H9 (cell line): ENCODE data around the gene PLEKHG1. TPM values are rescaled to one million over a fixed set of nuclear protein-coding genes. Genes with fewer than 3 reads are reported as not detected.

Experiments used
- DNase-seq: peaks from one replicate; pipeline ENCODE4 v3.0.0-alpha.2; 2017
- H2AFZ ChIP-seq: one replicate; pipeline ENCODE4 v1.6.1; 2013; ENCODE audit warnings: mild to moderate bottlenecking, low read length, control low read depth, moderate library complexity
- H2AK5ac ChIP-seq: 2 replicates; pipeline ENCODE4 v1.6.1; 2013; ENCODE audit warnings: low read length, control low read depth, mixed read lengths; ENCODE audit not compliant: insufficient read length
- H2BK120ac ChIP-seq: one replicate; pipeline ENCODE4 v1.6.1; 2013; ENCODE audit warnings: low read depth, mild to moderate bottlenecking, low read length, control low read depth, inconsistent platforms; ENCODE audit not compliant: poor library complexity, severe bottlenecking
- H2BK12ac ChIP-seq: 2 replicates; pipeline ENCODE4 v1.6.1; 2013; ENCODE audit warnings: low read length, control low read depth, mixed read lengths, low read depth; ENCODE audit not compliant: insufficient read length
- H2BK15ac ChIP-seq: 2 replicates; pipeline ENCODE4 v1.6.1; 2013; ENCODE audit warnings: low read depth, low read length, control low read depth
- H2BK20ac ChIP-seq: one replicate; pipeline ENCODE4 v1.6.1; 2013; ENCODE audit warnings: low read depth, mild to moderate bottlenecking, low read length, control low read depth, inconsistent platforms; ENCODE audit not compliant: poor library complexity, severe bottlenecking
- H2BK5ac ChIP-seq: 2 replicates; pipeline ENCODE4 v1.6.1; 2013; ENCODE audit warnings: low read length, control low read depth, mixed read lengths; ENCODE audit not compliant: insufficient read length
- H3K14ac ChIP-seq: 2 replicates; pipeline ENCODE4 v1.6.1; 2013; ENCODE audit warnings: low read length, control low read depth; ENCODE audit not compliant: insufficient read depth
- H3K18ac ChIP-seq: 2 replicates; pipeline ENCODE4 v1.6.1; 2013; ENCODE audit warnings: low read depth, mild to moderate bottlenecking, mixed read lengths, low read length, control low read depth; ENCODE audit not compliant: insufficient read length
- H3K23ac ChIP-seq: 2 replicates; pipeline ENCODE4 v1.6.1; 2013; ENCODE audit warnings: low read length, control low read depth, mixed read lengths, low read depth; ENCODE audit not compliant: insufficient read length
- H3K23me2 ChIP-seq: 2 replicates; pipeline ENCODE4 v1.6.1; 2013; ENCODE audit warnings: low read depth, mild to moderate bottlenecking, mixed read lengths, low read length, control low read depth; ENCODE audit not compliant: insufficient read length, poor library complexity, severe bottlenecking
- H3K27ac ChIP-seq: 2 replicates; pipeline ENCODE4 v1.5.1; 2013; ENCODE audit warnings: low read length, control low read depth, mixed read lengths, low read depth; ENCODE audit not compliant: insufficient read length
- H3K27me3 ChIP-seq: 2 replicates; pipeline ENCODE4 v1.6.1; 2013; ENCODE audit warnings: low read length, control low read depth, inconsistent platforms; ENCODE audit not compliant: insufficient read depth
- H3K4ac ChIP-seq: 2 replicates; pipeline ENCODE4 v1.6.1; 2013; ENCODE audit warnings: low read depth, mild to moderate bottlenecking, control low read depth, inconsistent platforms, low read length, moderate library complexity
- H3K4me1 ChIP-seq: 2 replicates; pipeline ENCODE4 v1.6.1; 2013; ENCODE audit warnings: low read length, control low read depth, inconsistent platforms; ENCODE audit not compliant: insufficient read depth
- H3K4me2 ChIP-seq: 2 replicates; pipeline ENCODE4 v1.6.1; 2013; ENCODE audit warnings: low read length, control low read depth, mixed read lengths; ENCODE audit not compliant: insufficient read length, insufficient read depth
- H3K56ac ChIP-seq: 2 replicates; pipeline ENCODE4 v1.6.1; 2013; ENCODE audit warnings: low read depth, mild to moderate bottlenecking, mixed read lengths, low read length, control low read depth; ENCODE audit not compliant: insufficient read length
- H3K79me1 ChIP-seq: 2 replicates; pipeline ENCODE4 v1.6.1; 2013; ENCODE audit warnings: low read depth, mild to moderate bottlenecking, moderate library complexity, low read length, control low read depth, inconsistent platforms; ENCODE audit not compliant: insufficient read depth, poor library complexity, severe bottlenecking
- H3K79me2 ChIP-seq: 2 replicates; pipeline ENCODE4 v1.6.1; 2013; ENCODE audit warnings: low read length, control low read depth, inconsistent platforms; ENCODE audit not compliant: insufficient read depth
- H3K9ac ChIP-seq: 2 replicates; pipeline ENCODE4 v1.6.1; 2013; ENCODE audit warnings: low read length, control low read depth, mixed read lengths; ENCODE audit not compliant: insufficient read length; ENCODE audit errors: extremely low read depth
- H3K9me3 ChIP-seq: one replicate; pipeline ENCODE4 v1.6.1; 2013; ENCODE audit warnings: low read depth, low read length, inconsistent platforms; ENCODE audit not compliant: control insufficient read depth
- H3T11ph ChIP-seq: one replicate; pipeline ENCODE4 v1.6.1; 2013; ENCODE audit warnings: mild to moderate bottlenecking, low read length, control low read depth, inconsistent platforms
- H4K20me1 ChIP-seq: one replicate; pipeline ENCODE4 v1.6.1; 2013; ENCODE audit not compliant: control insufficient read depth, insufficient read length, insufficient read depth
- H4K5ac ChIP-seq: 2 replicates; pipeline ENCODE4 v1.6.1; 2013; ENCODE audit warnings: low read depth, mild to moderate bottlenecking, mixed read lengths, low read length, control low read depth; ENCODE audit not compliant: insufficient read length
- H4K8ac ChIP-seq: replicated peaks from 2 replicates; pipeline ENCODE4 v1.6.1; 2013; ENCODE audit warnings: low read length, control low read depth, mixed read lengths, low read depth; ENCODE audit not compliant: insufficient read length
- H4K91ac ChIP-seq: 2 replicates; pipeline ENCODE4 v1.6.1; 2013; ENCODE audit warnings: low read depth, mild to moderate bottlenecking, moderate library complexity, mixed read lengths, low read length, control low read depth; ENCODE audit not compliant: insufficient read length
- H3K27ac Mint-ChIP-seq, 3 experiments: 2 replicates in 2 of 3; 3 replicates in 1 of 3; pipeline ENCODE4 v1.8.0; 2020 to 2021; ENCODE audit warnings: mixed read lengths in 3 of 3, mild to moderate bottlenecking in 1 of 3, moderate library complexity in 1 of 3
- H3K27me3 Mint-ChIP-seq: 2 replicates; pipeline ENCODE4 v1.8.0; 2021; ENCODE audit warnings: low read depth, mild to moderate bottlenecking, moderate library complexity, mixed read lengths
- H3K36me3 Mint-ChIP-seq, 3 experiments: 2 replicates in 2 of 3; 3 replicates in 1 of 3; pipeline ENCODE4 v1.8.0; 2020 to 2021; ENCODE audit warnings: low read depth in 3 of 3, mixed read lengths in 3 of 3; ENCODE audit not compliant: insufficient read depth in 1 of 3
- H3K4me1 Mint-ChIP-seq, 2 experiments: 2 replicates each; pipeline ENCODE4 v1.8.0; 2020; ENCODE audit warnings: mixed read lengths in 2 of 2
- H3K4me3 Mint-ChIP-seq, 2 experiments: 2 replicates in 1 of 2; 3 replicates in 1 of 2; pipeline ENCODE4 v1.8.0; 2020 to 2021; ENCODE audit warnings: mild to moderate bottlenecking in 2 of 2, mixed read lengths in 2 of 2, moderate library complexity in 1 of 2
- H3K9me3 Mint-ChIP-seq, 2 experiments: 2 replicates in 1 of 2; 3 replicates in 1 of 2; pipeline ENCODE4 v1.8.0; 2020; ENCODE audit warnings: mild to moderate bottlenecking in 2 of 2, mixed read lengths in 2 of 2, moderate library complexity in 1 of 2
- WGBS: extraction: QIAGEN DNeasy Blood & Tissue Kit; methylation state at CpG from one replicate; pipeline ENCODE4 v1.1.7; 2013; ENCODE audit warnings: missing lambda C conversion rate, low lambda C conversion rate, mixed read lengths; ENCODE audit not compliant: insufficient read length; ENCODE audit errors: extremely low coverage; 5-methylcytosine and 5-hydroxymethylcytosine counted together
- total RNA-seq: library from RNA; stranded (reverse); gene quantifications from 2 replicates; pipeline ENCODE4 v1.2.1, GENCODE V29; 2021
- TF ChIP-seq, protein P1 (sequence below): fragments of 200-600 bp; sonication (generic); conservative IDR thresholded peaks from 3 replicates; pipeline ENCODE4 v1.8.0; 2021; ENCODE audit warnings: antibody characterized with exemption, mild to moderate bottlenecking

Gene PLEKHG1
- total RNA-seq, 1 experiment from 2014 or later = 1.0 TPM

DNA sequence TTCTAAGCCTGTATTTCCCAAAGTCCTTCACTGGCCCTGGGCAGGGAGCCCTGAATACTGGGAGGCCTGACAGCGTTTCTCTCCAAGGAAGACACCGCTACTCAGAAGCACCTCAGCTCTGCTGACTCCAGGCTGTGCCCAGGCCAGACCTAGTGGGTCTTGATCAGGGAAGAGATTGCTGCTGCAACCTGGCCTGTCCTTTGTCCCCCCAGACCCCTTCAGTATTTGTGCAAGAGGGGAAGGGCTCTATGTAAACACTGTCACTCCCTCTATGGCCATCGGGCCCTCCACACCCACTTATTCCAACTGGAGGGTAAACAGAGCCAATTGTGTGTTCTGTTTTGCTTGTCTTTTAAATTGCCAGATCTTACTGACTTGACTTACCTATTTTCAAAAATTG, 20.6 kb downstream of the PLEKHG1 start:
- Histone ChIP-seq H3T11ph (no peak overlapping the region), H3K9ac (no peak overlapping the region), H2AK5ac (no peak overlapping the region), H3K79me2 (no peaks in the 10 kb centered on the region), H4K91ac (no peak overlapping the region), H3K18ac (no peak overlapping the region), H2AFZ (no peak overlapping the region), H3K27me3 (no peaks in the 10 kb centered on the region; the same call in 1 of the 2 replicates), H3K56ac (no peak overlapping the region), H2BK120ac (no peak overlapping the region), H2BK15ac (no peak overlapping the region), H3K23me2 (no peaks in the 10 kb centered on the region), H4K5ac (no peak overlapping the region), H3K27ac (no peak overlapping the region), H3K14ac (no peak overlapping the region), H3K4ac (no peak overlapping the region), H3K23ac (no peak overlapping the region), H2BK5ac (no peak overlapping the region), H4K8ac (no peak overlapping the region), H2BK12ac (no peak overlapping the region), H2BK20ac (no peak overlapping the region), H3K4me1 (no peaks in the 10 kb centered on the region), H3K9me3 (no peaks in the 10 kb centered on the region), H4K20me1 (no peaks in the 10 kb centered on the region), H3K4me2 (no peak overlapping the region), H3K79me1 (no peaks in the 10 kb centered on the region)
- no peaks in the 10 kb centered on the region for H3K9me3 Mint-ChIP-seq
- no peaks in the 10 kb centered on the region for H3K36me3 Mint-ChIP-seq
- no CpG with 5 or more reads among the region's 3 CpGs for WGBS
- no peak for DNase-seq
- H3K27ac Mint-ChIP-seq = no peak overlapping the region
- H3K4me1 Mint-ChIP-seq = peaks cover 0 to 2% of the 10 kb centered on the region in 2 experiments; a peak in 1 of 4 replicates
- H3K4me3 Mint-ChIP-seq = no peak overlapping the region
- TF ChIP-seq, protein P1, sequence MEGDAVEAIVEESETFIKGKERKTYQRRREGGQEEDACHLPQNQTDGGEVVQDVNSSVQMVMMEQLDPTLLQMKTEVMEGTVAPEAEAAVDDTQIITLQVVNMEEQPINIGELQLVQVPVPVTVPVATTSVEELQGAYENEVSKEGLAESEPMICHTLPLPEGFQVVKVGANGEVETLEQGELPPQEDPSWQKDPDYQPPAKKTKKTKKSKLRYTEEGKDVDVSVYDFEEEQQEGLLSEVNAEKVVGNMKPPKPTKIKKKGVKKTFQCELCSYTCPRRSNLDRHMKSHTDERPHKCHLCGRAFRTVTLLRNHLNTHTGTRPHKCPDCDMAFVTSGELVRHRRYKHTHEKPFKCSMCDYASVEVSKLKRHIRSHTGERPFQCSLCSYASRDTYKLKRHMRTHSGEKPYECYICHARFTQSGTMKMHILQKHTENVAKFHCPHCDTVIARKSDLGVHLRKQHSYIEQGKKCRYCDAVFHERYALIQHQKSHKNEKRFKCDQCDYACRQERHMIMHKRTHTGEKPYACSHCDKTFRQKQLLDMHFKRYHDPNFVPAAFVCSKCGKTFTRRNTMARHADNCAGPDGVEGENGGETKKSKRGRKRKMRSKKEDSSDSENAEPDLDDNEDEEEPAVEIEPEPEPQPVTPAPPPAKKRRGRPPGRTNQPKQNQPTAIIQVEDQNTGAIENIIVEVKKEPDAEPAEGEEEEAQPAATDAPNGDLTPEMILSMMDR = no peak
- peaks cover 3% of the 10 kb centered on the region for H3K27me3 Mint-ChIP-seq
